HG02970 (cell line): ENCODE measurements around the gene SCART1.
"Not testable (repeated sequence)": the region's sequence is repeated elsewhere in the genome, so short reads cannot be mapped to it uniquely, and the experiment has no call there.

ENCODE experiments used
- ATAC-seq: cut with Tn5 transposase; IDR thresholded peaks from one replicate; pipeline ENCODE4 v1.9.1; 2021; ENCODE audit warnings: mild to moderate bottlenecking, moderate library complexity, moderate number of reproducible peaks; ENCODE audit not compliant: unreplicated experiment, low FRiP score

The SCART1 gene

DNA sequence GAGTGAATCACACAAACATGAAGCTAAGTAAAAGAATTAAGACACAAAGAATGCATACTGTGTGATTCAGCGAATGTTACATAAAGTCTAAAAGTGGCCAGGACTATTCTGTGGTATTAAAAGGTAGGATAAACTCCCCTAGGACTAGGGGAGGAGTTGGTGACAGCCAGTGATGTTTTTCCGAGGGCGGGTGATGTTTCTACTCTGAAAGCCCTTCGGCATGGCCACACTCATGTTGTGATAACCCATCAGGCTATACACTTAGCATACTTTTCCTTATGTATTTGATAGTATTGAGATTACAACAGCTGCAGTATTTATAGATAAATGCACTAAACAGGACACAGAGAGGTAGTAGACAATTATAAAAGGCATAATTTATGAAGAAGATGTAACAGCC, 57.7 kb downstream of the SCART1 start:
- ATAC-seq = no peak

DNA sequence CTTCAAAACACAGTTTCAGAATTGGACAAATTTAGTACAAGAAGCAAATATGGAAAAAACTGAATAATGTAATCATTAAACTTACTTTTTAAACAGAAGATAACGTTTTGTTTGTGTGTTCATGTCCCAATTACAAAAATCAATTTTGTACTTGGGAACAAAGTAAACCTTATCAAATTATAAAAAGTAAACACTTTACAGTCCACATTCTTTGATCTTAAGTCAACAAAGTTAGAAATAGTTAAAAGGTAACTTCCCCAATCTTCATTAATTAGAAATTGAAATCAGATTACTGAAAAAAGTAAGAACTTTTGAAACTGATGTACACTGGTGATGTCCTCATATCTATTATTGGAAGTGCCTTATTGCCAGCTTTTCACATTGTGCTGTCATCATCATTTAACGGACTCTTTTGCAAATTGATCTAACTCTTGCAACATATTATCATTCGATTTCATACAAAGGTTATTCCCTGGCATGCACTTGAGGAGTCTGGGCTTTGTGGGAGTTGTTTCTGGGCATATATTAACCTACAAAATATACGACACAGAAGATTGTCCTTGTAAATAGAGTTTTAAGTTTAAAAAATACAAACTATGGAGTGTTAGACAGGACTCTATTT, 58.3 kb downstream of the SCART1 start:
- ATAC-seq = no peak

DNA sequence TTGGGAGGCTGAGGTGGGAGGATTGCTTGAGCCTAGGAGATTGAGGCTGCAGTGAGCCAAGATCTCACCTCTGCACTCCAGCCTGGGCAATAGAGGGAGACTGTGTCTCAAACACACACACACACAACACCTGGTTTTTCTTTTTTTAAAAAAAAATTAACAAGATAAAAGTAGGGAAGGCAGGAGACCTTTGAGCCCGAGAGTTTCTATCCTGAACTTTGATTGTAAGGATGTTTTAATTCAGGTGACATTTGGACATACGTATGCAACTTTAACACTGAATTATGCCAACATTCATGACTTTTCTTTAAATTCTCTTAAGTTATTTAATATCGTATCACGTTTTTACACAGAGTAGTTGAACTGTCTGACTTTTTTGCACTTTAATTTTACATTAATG, 61.7 kb downstream of the SCART1 start:
- no peak for ATAC-seq

DNA sequence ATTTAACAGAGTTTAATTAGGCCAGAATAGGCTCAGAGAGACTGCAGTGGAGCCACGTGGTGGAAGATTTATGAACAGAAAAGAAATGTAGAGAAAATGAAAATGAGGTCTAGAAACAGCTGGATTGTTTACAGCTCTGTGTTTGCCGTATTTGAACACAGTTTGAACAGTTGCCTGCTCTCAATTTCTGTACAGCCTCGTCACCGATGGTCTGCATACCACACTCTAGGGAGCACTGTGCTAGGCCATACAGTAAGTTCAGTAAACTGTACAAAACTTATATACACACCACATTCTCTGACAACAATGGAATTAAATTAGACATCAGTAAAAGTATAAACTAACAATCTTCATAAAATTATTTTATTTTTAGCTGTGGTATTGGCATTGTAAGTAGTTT, 62.3 kb downstream of the SCART1 start:
- ATAC-seq = no peak

DNA sequence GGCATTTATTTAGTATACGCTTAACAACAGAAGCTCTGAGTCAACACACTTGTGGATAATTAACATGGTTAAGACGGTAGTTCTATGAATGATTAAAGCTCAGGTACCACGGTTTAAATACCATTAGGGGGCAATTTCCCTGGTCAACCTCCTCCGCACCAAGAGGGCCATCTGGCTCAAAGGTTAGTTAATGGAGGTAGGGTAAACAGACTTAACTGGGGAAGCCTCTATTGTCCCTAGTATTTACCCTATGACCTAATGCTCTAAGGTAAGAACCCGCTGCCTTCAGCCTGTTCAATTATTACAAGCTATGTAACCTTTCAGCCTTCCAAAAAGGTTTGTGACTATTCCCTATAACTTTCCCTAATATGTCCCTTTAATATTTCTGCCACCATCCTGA, 64.8 kb downstream of the SCART1 start:
- not testable (repeated sequence) for ATAC-seq
